Coronary artery (tissue), 2 donors: ENCODE data around the gene PDE8A.
A peak's percentile ranks its signal among the peaks of the same experiment; 100 is the strongest.

Experiments
- DNase-seq: peaks from one replicate; pipeline ENCODE4 v3.0.0-alpha.2; 2017; ENCODE audit warnings: low spot score
- H3K27ac ChIP-seq, 2 donors: fragments of 200-600 bp; sonication (generic); one replicate each; pipeline ENCODE4 v1.5.1; 2016 to 2019
- H3K4me3 ChIP-seq: fragments of 200-600 bp; sonication (generic); 2 replicates; pipeline ENCODE4 v1.5.1; 2016; ENCODE audit warnings: mild to moderate bottlenecking, moderate library complexity
- TF ChIP-seq, protein P1 (sequence below): fragments of 200-600 bp; sonication (generic); IDR thresholded peaks from one replicate; pipeline ENCODE4 v1.5.1; 2019; ENCODE audit warnings: antibody characterized with exemption

PDE8A gene

DNA sequence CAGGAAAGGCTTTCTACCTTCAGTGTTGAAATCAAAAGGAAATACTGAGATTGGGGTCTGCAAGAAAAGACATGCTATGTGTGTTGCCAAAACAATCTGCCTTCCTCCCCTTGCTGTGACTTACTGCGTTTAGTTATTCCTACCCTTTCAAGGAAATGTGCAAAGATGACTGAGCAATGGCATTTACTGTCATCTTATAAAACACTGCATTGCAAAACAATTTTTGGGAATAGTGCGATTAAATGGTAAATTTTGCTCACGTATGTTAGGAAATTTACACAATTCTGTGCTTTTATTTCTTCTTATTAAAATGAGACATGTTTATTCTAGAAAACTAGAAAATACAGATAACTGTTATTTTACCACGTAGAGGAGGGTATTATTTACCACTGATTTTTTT is 45.8 kb downstream of the PDE8A start:
- no peak for DNase-seq
- Histone ChIP-seq H3K4me3 (no peak overlapping the region), H3K27ac (peak overlapping the region in 1 of 2 donors; percentile 46)
- TF ChIP-seq, protein P1, sequence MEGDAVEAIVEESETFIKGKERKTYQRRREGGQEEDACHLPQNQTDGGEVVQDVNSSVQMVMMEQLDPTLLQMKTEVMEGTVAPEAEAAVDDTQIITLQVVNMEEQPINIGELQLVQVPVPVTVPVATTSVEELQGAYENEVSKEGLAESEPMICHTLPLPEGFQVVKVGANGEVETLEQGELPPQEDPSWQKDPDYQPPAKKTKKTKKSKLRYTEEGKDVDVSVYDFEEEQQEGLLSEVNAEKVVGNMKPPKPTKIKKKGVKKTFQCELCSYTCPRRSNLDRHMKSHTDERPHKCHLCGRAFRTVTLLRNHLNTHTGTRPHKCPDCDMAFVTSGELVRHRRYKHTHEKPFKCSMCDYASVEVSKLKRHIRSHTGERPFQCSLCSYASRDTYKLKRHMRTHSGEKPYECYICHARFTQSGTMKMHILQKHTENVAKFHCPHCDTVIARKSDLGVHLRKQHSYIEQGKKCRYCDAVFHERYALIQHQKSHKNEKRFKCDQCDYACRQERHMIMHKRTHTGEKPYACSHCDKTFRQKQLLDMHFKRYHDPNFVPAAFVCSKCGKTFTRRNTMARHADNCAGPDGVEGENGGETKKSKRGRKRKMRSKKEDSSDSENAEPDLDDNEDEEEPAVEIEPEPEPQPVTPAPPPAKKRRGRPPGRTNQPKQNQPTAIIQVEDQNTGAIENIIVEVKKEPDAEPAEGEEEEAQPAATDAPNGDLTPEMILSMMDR = no peak

DNA sequence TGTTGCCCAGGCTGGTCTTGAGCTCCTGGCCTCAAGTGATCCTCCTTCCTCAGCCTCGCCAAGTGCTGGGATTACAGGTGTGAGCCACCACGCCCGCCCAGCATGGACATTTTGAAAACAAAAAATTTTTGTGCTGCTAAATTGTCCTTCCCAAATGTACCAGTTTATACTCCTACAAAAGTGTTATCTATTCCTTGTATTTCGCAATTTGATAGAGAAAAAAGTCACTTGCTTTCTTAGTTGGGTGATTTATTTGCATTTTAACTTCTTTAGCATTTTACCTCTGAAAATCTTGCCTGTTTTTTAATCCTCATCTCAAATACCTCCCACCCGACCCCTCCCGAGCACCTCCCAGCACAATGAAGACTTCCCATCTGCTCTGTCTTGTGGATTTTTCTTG is 46.8 kb downstream of the PDE8A start:
- TF ChIP-seq, protein P1 = no peak
- no peak overlapping the region for H3K27ac ChIP-seq
- no peak overlapping the region for H3K4me3 ChIP-seq
- DNase-seq = no peak

DNA sequence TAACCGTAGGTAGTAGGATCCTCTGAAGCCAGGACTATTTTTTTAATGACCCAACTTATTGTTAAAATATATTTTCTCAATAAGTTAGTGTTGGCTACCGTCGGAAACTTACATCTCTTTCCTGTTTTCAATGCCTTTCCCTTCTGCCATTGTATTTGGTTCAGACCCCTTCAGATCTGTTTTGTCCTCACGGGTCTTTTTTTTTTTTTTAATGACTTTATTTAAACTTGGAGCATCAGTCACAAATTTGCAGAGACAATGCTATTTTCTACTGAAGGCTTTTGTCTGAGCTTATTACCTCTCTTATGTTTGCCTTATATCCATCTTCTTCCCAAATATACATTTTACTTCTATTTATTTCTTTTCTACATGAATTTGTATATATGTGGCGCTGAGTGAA is 47.6 kb downstream of the PDE8A start:
- TF ChIP-seq, protein P1 = no peak
- DNase-seq = no peak
- Histone ChIP-seq H3K4me3 (no peak overlapping the region), H3K27ac (no peak overlapping the region)

DNA sequence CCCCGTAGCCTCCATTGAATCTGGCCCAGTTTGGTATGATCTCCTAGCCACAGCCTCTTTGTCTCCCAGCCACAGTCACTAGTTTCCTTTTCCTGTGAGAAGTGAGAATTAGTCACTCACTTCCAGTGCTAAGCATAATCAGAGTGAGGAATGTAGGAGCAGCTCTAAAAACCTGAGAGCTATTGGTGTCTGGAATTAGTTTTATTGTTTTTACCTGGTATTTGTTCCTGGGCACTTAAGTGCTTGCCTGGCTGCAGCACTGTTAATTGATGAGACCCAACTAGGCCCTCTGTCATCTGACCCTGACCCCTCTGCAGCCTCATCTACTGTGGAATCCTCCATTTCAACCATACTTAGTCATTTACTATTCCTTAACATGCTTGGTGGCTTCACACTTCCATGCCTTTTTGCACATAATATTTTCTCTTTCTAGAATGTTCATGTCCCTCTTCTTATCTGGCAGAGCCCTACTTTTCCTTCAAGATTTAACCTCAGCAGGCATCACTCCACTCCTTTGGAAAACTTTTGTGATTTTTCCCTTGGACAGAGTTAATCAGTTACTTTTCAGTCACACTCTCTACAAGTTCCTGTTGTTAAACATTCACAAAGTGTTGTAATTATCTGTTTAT is 48.8 kb downstream of the PDE8A start:
- DNase-seq = no peak
- H3K4me3 ChIP-seq = no peak overlapping the region
- H3K27ac ChIP-seq = no peak overlapping the region
- TF ChIP-seq, protein P1 = no peak

DNA sequence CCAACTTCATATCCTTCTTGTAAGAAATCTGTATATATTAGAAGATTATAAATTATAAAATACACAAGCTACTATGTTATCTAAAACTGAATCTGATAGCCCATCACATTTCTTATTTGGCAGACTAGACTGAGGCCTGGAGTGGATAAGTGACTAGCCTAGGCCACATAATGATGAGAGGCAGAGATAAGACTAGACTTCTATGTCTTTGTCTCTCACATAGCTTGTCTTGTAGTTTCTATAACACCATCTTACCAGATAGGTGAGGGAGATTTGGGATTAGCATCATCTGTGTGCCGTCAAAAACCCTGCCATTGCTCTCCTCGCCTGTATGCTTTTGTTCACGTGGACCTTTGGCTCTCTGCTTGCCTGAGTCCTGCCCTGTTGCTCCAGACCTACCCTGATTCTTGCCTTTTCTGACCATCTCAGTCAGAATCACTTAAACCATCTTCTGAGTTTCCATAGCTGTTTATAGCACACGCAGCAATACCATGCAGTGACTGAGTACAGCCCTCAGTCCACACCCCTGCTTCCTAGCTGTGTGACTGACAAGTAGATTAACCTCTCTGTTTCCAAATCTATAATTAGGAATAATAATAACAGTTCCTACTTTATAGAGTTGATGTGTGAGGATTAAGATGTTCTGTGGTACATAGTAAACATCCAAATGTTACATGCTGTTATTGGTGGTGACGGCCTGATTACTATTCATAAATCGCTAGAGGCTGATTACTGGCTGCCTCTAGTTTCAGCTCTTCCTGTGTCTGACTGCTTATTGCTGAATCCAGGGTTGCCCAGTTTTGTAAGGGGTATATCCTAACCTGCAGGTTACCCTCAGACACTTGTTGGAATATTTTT is 49.7 kb downstream of the PDE8A start:
- TF ChIP-seq, protein P1 = no peak
- DNase-seq = no peak
- Histone ChIP-seq H3K27ac (peak overlapping the region in 1 of 2 donors; percentile 8), H3K4me3 (no peak overlapping the region)

DNA sequence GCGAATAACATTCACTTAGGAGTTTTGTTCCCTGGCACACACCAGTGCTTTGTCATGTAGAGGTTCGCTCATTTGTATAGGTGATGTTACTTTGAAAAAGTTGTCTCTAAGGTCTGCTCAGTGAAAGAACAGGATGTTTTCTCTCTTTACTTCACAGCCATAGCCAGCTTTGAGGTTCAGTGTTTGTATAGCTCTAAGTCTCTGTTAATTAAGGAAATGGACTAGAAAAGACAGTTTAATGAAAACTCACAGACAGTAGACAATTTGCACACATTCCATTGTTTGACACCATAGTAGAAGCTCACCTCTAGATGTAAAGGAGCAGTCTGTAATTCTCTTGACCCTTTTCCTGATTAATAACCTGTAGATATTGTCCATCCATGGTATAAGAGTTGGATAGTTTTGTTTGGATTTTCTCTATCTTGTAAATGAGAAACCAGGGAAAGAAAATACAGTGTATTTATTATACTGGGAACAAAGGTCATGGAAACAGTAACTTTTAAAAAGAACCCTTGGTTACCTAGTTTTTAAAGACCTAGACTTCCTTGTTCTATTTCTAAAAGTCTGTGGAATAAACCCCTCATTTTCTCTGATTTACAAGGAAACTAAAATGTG is 50.4 kb downstream of the PDE8A start:
- Histone ChIP-seq H3K4me3 (no peak overlapping the region), H3K27ac (no peak overlapping the region)
- no peak for DNase-seq
- TF ChIP-seq, protein P1 = no peak
